Stimulated activated CD4-positive, alpha-beta T cell treated with anti-CD3 and anti-CD28 coated beads, TNF-alpha, amount 100 ng/mL, for 48 hours (primary cell): ENCODE data around the gene TERF2IP.

Experiments
- DNase-seq, 3 donors: peaks; one replicate each; pipeline ENCODE4 v3.0.0-alpha.2; 2020; ENCODE audit warnings: low read depth in 3 of 3

The TERF2IP gene

DNA sequence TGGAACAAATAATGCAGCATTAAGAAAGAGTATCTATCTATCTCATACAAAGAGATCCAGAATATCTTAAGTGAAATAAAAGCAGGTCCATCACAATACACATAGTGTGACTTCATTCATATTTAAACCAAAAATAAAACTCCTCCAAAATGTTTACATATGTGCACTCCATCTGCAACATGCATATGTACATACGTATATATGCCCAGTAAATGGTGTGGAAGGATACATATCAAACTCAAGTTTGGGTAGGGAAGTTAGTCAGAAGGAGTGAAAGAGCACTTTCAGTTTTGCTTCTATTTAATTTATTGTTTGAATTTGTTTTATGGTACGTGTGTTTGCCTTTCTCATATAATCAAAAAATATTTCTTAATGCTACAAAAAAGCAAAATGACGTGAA, 12.5 kb upstream of the TERF2IP start:
- DNase-seq = no peak

DNA sequence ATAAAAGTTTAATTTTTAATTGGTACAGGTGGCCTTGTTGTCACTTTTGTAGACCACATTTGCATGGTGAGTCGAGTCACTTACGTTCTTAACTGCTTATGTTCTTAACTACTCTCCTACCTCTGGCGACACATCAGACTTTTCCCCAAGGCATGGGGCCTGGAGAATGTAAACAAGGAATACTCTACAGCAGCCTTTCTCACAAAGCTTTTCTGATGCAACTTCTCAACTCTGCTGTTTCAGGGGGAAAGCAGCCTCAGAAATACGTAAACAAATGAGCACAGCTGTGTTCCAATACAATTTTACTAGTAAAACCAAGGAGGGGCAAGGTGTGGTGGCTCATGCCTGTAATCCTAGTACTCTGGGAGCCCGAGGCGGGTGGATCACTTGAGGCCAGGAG, 7.0 kb upstream of the TERF2IP start:
- no peak for DNase-seq

DNA sequence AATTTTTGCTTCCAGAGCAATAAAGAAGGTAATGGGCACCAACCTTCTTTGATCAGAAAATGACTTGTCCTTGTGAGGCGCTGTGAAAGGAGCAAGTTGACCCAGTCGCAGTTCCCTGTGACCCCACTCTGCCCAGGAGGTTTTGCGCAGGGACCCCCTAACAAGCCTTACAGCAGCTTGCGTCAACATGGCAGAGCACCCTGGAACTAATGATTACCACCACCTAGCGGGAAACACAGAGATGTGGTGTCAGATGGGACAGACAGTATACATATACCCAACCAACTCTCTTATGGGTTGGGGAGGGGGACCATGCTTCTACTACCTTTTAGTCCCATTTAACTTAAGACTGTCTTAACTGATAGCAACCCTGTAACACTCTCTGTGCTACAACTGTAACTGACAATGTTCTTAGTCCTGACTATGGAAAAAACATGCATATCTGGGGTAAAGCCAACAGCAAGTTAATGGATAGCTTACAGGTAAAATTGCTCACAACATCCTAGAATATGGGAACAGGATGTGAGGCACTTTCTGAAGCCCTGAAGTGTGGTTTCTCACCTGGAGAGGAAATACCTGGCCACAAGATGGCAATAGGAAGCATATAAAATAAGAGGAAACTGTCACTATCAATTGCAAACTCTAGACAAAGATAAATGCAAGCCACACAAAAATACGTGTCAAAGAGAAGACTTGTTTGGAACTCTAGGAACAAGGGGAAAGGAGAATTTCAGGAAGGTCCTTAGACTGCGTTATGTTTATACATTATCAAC, 3.1 kb upstream of the TERF2IP start:
- no peak for DNase-seq

DNA sequence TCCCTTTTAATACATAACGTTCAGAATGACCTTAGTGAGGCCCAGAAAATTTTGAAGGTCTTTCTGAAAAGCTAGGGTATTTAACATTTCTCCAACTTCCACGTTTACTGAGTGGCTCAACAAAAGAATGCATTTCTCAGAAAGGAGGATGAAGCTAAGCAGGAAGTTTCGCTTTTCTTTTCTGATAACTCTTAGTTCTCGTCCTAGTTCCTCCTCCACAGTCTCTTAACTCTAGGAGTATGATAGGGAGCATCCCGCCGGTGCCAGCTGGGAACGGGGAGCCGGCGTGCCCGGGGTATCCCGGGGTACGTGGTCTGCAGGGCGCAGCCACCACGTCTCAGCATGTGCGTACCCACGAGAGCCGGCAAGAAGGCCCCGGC, 471 bp upstream of the TERF2IP start:
- DNase-seq = no peak

DNA sequence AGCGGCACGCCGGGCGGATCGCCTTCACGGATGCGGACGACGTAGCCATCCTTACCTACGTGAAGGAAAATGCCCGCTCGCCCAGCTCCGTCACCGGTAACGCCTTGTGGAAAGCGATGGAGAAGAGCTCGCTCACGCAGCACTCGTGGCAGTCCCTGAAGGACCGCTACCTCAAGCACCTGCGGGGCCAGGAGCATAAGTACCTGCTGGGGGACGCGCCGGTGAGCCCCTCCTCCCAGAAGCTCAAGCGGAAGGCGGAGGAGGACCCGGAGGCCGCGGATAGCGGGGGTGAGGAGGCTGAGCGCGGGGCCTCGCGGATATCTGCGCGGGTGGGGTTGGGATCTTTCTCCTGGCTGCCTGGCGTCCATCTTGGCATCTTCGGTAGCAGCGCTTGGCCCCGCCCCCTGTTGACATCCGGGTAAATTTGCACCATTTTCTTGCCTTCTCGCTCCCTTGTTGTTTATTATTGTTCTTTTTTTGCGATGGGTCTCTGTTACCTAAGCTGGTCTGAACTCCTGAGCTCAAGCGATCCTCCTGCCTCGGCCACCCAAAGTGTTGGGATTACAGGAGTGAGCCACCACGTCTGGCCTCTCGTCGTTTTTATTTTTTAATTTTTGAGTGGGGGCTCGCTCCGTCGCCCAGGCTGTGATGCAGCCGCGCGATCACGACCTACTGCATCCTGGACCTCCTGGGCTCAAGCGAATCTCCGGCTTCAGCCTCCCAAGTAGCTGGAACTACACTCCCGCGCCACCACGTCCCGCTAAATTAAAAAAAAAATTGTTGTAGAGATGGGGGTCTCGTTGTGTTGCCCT, 898 bp downstream of the TERF2IP start:
- DNase-seq = peak; percentile 74 to 87 (median 76)

DNA sequence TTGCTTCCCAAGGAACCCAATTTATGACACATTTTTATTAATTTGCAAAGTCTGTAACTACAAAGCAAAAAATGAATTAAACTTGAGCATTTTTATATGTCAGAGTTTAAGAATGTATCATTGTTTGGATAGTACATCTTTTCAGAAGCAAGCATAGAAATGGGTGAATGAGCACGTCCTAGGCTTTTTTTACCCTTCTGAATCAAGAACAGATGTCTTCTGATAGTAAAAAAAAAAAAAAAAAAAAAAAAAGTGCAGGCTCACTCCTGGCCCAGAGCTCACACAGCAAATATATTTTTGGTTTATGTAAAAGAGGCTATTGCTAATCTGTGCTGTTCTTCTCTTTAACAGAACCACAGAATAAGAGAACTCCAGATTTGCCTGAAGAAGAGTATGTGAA, 6.3 kb downstream of the TERF2IP start:
- DNase-seq = no peak

DNA sequence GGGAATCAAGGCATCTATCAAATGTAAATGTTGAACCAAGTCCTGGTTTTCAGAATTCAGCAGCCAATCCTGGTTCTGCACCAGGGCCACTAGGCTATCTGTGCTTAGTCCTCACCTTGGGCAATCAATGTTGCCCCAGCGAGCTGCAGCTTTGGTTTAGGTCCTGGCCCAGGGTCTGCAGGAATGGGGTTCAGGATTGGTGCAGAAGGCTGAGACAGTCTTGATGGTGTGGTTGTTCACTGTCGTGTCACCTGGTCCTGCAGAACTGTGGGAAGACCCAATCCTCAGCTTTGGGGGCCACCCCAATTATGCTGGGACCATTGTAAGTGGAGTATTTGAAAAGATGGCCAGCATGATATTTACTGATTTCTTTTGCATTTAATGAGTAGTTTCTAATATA, 10.6 kb downstream of the TERF2IP start:
- no peak for DNase-seq

DNA sequence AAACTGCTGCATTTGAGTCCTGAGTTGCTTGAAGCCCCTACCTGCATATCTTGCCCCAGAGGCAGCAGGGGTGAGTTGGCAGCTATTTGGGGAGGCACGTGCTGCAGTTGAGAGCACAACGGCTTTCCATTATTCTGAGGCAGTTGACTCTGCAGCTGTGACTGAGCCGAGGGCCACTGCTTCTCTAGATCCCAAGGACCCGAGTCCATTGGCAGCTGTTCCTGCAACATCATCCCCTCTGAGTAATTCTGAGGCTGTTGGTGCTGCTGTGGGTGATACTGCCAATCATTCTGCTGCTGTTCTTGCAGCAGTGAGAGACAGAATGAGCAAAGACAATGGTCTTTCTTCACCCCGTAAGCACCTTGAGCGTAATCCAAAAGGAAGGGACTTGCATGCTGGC, 12.7 kb downstream of the TERF2IP start:
- no peak for DNase-seq

DNA sequence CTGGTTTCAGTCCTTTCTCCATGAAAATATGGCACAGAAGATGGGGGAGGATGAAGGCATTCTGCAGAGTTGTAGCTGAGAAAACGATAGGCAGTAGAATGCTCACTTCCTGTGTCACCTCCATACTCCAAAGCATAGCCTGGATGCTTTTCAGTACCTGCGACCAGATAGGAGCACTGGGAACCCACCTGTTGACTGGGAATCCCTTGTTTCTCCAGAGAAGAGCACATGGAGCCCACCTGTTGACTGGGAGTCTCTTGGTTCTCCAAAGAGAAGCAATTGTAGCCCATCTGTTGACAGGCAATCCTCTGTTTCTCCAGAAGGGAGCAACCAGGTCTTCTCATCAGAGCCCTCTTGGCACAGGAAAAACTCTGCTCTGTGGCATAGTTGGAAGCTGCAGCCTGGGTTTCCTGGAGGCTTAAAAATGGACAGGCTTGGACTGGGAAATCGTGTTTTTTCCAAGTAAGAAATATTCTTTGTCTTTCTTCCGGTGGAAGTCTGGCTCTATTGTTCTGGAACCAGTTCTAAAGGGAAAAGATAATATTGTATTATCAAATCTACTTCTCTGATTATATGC, 13.2 kb downstream of the TERF2IP start:
- DNase-seq = no peak

DNA sequence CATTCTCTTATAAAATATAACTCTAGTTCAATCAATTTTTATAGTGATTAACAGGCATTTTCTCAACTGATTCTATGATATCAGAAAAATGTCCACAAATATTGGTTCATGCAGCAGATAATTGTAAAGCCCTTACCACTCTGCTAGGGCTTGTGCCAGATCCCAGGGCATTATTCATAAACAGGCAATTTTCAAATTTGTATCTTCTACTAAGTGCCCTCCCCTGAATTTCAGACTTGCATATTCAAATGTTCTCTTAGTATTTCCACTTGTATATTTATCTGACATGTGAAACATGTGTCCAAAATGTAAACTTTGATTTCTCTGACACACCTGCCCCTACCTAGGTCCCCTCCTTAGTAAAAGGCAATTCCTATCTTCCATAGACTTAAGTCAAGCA, 19.9 kb downstream of the TERF2IP start:
- no peak for DNase-seq

DNA sequence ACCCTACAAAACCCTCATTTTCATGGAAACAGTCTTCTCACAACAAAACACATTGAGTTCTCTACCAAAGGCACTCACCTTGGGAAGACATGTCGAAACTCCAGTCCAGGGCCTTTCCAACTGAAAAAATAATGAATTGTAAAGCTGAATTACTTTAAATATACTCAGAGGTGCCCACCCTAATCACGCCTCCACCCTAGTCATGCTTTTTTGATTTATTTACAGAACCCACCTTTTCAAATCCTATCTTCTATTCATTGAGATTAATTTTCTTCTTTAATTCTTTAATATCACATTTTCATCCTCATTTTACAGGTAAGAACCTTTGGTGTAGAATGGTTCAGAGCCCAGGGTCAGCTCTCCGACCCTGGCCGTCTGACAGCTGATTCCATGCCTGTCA, 29.3 kb downstream of the TERF2IP start, which contains the start of gene CPHXL2:
CPHXL2 (minus strand) TSS at position 101 of the 400 bp plus-strand sequence; CDS start at position 91, 10 bp downstream.
- DNase-seq = no peak

DNA sequence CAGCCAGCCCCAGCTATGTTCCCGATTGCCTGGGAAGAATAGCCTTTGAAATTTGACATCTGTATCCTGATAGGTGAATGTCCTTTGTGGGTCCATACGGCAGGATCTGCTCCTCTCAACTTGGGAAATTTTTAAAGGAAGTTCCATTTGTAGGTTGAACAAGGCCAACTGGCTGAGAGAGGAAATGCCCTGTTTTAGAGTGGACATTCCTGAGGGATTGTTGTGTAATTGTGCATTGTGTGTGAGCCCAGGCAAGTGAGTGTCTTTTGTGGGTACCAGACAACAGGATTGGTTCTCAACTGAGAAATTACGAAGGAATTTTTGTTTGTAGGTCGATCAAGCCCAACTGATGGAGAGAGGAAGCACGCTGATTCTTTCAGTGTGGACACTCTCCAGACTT, 31.8 kb downstream of the TERF2IP start:
- DNase-seq = no peak

DNA sequence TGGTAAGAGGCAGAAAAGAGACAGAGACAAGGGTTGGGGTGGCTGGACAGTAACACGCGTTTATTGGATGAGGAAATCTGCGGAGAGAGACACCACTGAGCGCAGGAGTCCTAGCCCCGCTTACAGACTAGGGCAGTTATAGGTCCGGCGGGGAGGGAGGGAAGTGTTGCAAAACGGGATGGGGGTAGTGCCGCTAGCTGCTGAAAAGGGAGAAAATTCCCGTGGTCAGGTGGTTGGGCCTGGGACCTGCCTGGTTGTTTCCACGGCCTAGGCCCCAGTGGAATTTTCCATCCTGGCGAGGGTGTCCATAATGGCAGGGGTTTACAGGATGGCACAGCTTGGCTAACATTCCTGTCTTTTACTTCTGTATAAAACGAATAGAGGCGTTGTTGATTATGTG, 34.7 kb downstream of the TERF2IP start:
- no peak for DNase-seq

DNA sequence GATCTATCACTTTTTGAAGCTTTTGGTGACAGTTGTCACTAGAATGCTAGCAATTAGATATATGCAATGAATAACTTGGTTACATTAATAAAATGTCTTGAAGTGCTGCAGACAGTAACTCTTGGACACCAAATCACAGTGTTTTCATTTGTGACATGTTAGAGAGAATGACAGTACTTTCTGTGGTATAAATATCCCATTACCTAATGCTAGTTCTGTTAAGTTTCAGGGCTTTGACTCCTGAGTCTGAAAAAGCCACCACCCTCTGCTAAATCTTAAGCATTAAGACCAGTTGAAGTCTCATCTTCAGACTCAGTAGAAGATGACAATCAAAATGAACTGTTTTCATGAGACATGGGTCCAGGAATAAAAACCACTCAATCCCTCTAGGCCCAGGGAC, 39.8 kb downstream of the TERF2IP start:
- DNase-seq = no peak

DNA sequence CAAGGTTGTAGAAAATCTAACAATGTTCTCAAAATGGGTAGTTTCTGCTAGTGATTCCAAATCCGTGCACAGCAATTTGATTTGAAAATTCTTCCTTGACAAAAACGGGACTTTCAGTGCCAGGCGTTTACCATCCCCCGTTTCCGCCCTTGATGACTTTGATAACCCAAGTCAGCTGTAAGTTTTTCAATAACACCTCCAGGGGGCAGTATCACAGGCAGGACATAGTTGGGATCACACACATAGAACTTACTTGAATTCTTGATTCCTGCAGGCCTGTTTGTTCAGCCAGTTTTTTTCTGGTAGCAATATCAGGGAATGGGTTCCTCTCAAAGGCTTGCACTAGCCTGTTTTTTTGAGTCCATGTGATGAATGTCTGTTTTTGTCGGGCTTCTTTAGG, 48.1 kb downstream of the TERF2IP start:
- DNase-seq = no peak

DNA sequence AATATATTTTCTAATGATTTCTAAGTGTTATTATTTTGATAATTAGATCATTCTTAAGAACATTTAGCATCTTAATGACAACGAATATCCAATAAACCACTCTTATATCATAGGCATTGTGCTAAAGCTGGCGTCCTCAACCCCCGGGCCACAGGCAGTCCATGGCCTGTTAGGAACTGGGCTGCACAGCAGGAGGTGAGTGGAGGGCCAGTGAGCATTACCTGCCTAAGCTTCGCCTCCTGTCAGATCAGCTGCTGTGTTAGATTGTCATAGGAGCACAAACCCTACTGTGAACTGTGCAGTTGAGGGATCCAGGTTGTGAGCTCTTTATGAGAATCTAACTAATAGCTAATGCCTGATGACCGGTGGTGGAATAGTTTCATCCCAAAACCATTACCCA, 50.0 kb downstream of the TERF2IP start:
- DNase-seq = no peak

DNA sequence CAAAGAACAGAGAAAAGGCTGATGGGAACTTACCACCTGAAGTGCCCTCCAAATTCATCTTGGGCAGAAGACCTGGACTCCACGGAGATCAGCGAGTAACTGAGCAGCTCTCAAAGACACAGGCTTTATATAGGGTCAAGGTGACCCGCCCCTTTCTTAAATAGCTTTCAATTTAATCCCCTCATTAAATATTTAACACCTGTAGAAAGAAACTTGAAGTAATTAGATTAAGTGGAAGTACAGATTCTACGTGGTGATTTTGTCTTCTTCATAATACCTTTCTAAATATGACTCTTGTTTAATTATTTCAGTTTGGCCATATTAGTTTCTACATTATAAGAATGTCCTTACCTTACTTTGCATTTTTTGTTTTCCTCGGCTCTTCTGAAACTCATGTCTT, 53.8 kb downstream of the TERF2IP start, which contains the start of gene DUXB:
DUXB (minus strand) TSS at position 101 of the 400 bp plus-strand sequence; CDS start at position 58, 43 bp downstream.
- DNase-seq = no peak

DNA sequence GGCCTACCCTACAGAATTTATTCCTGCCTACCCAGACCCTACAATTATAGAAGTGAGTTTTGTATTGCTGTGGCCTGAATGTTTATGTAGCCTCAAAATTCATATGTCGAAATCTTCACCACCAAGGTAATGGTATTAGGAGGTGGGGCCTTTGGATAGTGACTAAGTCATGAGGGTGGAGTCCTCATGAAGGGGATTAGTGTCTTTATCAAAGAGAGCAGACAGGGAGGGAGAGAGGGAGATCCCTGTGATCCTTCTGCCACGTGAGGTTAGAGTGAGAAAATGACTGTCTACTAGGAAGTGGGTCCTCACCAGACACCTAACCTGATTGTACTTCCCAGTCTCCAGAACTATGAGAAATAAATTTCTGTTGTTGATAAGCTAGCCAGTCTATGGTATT, 54.7 kb downstream of the TERF2IP start:
- DNase-seq = no peak

DNA sequence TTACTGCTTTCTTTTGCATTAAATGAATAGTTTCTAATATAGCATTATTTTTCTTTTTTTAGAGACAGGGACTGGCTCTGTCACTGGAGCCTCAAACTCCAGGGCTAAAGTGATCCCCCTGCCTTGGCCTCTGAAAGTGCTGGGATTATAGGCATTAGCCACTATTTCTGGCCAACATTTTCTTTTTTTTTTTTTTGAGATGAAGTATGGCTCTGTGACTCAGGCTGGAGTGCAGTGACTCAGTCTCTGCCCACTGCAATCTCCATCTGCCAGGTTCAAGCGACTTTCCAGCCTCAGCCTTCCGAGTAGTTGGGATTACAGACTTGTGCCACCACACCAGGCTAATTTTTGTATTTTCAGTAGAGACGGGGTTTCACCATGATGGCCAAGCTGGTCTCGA, 55.7 kb downstream of the TERF2IP start:
- DNase-seq = no peak
